GM12891 (cell line): ENCODE results near the gene PTPRD.

ENCODE experiments used
- POLR2A ChIP-seq: IDR thresholded peaks from 2 replicates; pipeline ENCODE4 v1.6.1; 2011; ENCODE audit warnings: low read depth, low read length, control low read depth
- POLR2AphosphoS5 ChIP-seq: IDR thresholded peaks from 2 replicates; pipeline ENCODE4 v1.6.1; 2011; ENCODE audit warnings: low read depth, low read length, control low read depth
- POU2F2 ChIP-seq: IDR thresholded peaks from 2 replicates; pipeline ENCODE4 v1.6.1; 2011; ENCODE audit warnings: low read depth, mild to moderate bottlenecking, control low read depth, low read length, moderate library complexity
- SPI1 ChIP-seq: IDR thresholded peaks from 2 replicates; pipeline ENCODE4 v1.6.1; 2011; ENCODE audit warnings: low read depth, low read length, control low read depth

GRCh38 chr9:9820436-9820835 is 792.4 kb downstream of the PTPRD start:
- TF ChIP-seq POLR2A, result no peak
- no peak for TF ChIP-seq POLR2AphosphoS5
- TF ChIP-seq SPI1, result no peak
- no peak for TF ChIP-seq POU2F2
